Activated B cell treated with CpG ODN at 0.5 μM for 24 hours (primary cell): ENCODE results near the gene ULBP2. TPM values are rescaled to one million over a fixed set of nuclear protein-coding genes. Genes with fewer than 3 reads are reported as not detected.

Experiments used
- ATAC-seq: fragments of 200-7000 bp; cut with Tn5 transposase; one replicate; pipeline ENCODE4 v1.10.0; 2021; ENCODE audit warnings: low read depth, mild to moderate bottlenecking, moderate library complexity
- CTCF ChIA-PET: fragments of 350-600 bp; sonication (Branson Sonifier 250); formaldehyde crosslinking; loops from one replicate; lab custom pipeline; 2021; ENCODE audit warnings: antibody characterized with exemption; lab: Charles Lee
- POLR2A ChIA-PET: fragments of 350-600 bp; sonication (Branson Sonifier 250); formaldehyde crosslinking; loops from one replicate; lab custom pipeline; 2021; ENCODE audit warnings: antibody characterized with exemption; lab: Charles Lee
- DNase-seq: peaks from one replicate; pipeline ENCODE4 v3.0.0; 2022
- H3K27ac Mint-ChIP-seq: one replicate; pipeline ENCODE4 v1.8.0; 2020; ENCODE audit warnings: mixed read lengths
- H3K27me3 Mint-ChIP-seq: one replicate; pipeline ENCODE4 v1.8.0; 2021; ENCODE audit warnings: mixed read lengths
- H3K36me3 Mint-ChIP-seq: one replicate; pipeline ENCODE4 v1.8.0; 2021; ENCODE audit warnings: low read depth, mixed read lengths
- H3K4me1 Mint-ChIP-seq: one replicate; pipeline ENCODE4 v1.8.0; 2021; ENCODE audit warnings: mixed read lengths
- H3K4me3 Mint-ChIP-seq: one replicate; pipeline ENCODE4 v1.8.0; 2020; ENCODE audit warnings: mild to moderate bottlenecking, mixed read lengths
- H3K9me3 Mint-ChIP-seq: one replicate; pipeline ENCODE4 v1.8.0; 2020; ENCODE audit warnings: mixed read lengths
- intact Hi-C: fragments of 100-400 bp; cut with micrococcal nuclease; formaldehyde crosslinking; loops from one replicate; pipeline ENCODE4 v1.15.1; 2024
- total RNA-seq: library from RNA; stranded (reverse); gene quantifications from 2 replicates; pipeline ENCODE4 v1.2.3, GENCODE V29; 2022
- TF ChIP-seq, protein P1 (sequence below): fragments of 200-600 bp; IDR thresholded peaks from one replicate; pipeline ENCODE4 v1.8.0; 2022; ENCODE audit warnings: antibody characterized with exemption, mild to moderate bottlenecking

ULBP2 gene
- total RNA-seq, 1 donor from 2014 or later: 0.29 TPM

DNA sequence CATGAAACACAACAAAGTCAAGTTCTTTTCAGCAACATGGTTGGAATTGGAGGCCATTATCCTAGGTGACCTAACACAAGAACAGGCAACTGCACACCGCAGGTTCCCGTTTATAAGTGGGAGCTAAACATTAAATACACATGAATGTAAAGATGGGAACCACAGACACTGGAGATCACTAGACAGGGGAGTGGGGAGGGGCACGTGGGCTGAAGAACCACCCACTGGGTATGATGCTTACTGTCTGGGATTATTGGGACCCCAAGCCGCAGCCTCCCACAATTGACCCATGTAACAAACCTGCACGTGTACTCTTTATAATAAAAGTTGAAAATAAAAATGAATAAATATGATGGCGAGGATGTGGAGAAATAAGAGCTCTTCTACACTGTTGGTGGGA is 10.3 kb upstream of the ULBP2 start:
- H3K27me3 Mint-ChIP-seq: peaks cover 81% of the 10 kb centered on the region
- no peak overlapping the region for H3K4me3 Mint-ChIP-seq
- H3K27ac Mint-ChIP-seq: no peak overlapping the region
- intact Hi-C loops: no loop called here
- ChIA-PET CTCF (interaction anchor here (2.0 kb wide), 1 partner anchor 86 kb away, joined by 11 read pairs; no protein-coding TSS in a partner anchor), POLR2A (no interaction called here)
- ATAC-seq: no peak
- no peaks in the 10 kb centered on the region for H3K36me3 Mint-ChIP-seq
- no peak for DNase-seq
- peaks cover 5% of the 10 kb centered on the region for H3K4me1 Mint-ChIP-seq
- no peaks in the 10 kb centered on the region for H3K9me3 Mint-ChIP-seq
- TF ChIP-seq, protein P1, sequence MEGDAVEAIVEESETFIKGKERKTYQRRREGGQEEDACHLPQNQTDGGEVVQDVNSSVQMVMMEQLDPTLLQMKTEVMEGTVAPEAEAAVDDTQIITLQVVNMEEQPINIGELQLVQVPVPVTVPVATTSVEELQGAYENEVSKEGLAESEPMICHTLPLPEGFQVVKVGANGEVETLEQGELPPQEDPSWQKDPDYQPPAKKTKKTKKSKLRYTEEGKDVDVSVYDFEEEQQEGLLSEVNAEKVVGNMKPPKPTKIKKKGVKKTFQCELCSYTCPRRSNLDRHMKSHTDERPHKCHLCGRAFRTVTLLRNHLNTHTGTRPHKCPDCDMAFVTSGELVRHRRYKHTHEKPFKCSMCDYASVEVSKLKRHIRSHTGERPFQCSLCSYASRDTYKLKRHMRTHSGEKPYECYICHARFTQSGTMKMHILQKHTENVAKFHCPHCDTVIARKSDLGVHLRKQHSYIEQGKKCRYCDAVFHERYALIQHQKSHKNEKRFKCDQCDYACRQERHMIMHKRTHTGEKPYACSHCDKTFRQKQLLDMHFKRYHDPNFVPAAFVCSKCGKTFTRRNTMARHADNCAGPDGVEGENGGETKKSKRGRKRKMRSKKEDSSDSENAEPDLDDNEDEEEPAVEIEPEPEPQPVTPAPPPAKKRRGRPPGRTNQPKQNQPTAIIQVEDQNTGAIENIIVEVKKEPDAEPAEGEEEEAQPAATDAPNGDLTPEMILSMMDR: no peak

DNA sequence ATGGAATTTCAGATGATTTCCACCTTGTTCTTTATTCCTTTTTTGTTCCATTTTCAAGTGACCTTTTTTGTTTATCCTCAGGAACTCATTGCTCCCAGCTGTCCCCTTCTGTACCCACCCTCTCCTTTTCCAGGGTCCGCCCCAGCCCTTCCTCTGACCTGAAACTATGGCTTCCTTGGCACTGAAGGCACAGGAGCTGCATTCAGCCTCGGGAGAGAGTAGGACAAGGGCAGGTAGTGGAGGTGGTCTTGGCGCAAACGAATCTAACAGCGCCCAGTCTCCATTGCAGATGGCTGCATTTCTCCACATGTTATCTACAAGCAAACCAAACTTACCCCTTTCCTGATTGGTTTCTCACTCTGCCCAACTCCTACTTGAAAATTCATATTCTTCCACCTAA is 8.8 kb upstream of the ULBP2 start:
- POLR2A ChIA-PET: interaction anchor here (0.6 kb wide), 1 partner anchor 86 kb away, joined by 3 read pairs; no protein-coding TSS in a partner anchor
- intact Hi-C loops: no loop called here
- ATAC-seq: no peak

DNA sequence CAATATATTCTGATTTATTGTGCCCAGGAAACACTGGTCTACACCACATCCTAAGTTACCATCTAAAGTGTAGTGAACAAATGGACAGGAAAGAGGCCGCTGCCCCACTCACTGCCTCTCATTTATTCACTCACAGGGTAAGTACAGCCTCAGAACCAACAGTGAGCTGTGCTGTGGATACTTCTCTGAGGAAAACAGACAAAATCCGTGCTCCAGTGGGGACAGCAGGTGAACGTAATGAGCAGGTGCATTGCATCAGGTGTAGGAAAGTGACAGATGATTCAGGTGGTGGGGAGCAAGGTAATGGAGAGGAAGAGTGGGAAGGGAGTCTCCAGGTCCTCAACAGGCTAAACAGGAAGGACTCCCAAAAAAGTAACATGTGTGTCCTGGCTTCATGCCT is 8.4 kb upstream of the ULBP2 start:
- ChIA-PET POLR2A (interaction anchor here (0.6 kb wide), 1 partner anchor 86 kb away, joined by 3 read pairs; no protein-coding TSS in a partner anchor), CTCF (interaction anchor here (0.6 to 2.0 kb wide), 2 partner anchors 84 to 723 kb away, joined by 4 to 11 read pairs; no protein-coding TSS in a partner anchor)
- TF ChIP-seq, protein P1: no peak
- Mint-ChIP-seq H3K36me3 (no peaks in the 10 kb centered on the region), H3K9me3 (no peaks in the 10 kb centered on the region), H3K27ac (no peak overlapping the region), H3K27me3 (peaks cover 75% of the 10 kb centered on the region), H3K4me1 (peaks cover 13% of the 10 kb centered on the region), H3K4me3 (no peak overlapping the region)
- no peak for ATAC-seq
- DNase-seq: no peak
- intact Hi-C loops: no loop called here

More for the DNA sequence above, 8.8 kb upstream of the ULBP2 start:
- no peak for DNase-seq
- Mint-ChIP-seq H3K4me1 (peaks cover 9% of the 10 kb centered on the region), H3K4me3 (no peak overlapping the region), H3K9me3 (no peaks in the 10 kb centered on the region), H3K27ac (no peak overlapping the region), H3K27me3 (peaks cover 79% of the 10 kb centered on the region), H3K36me3 (no peaks in the 10 kb centered on the region)
- CTCF ChIA-PET: interaction anchor here (0.6 to 2.0 kb wide), 2 partner anchors 84 to 723 kb away, joined by 4 to 11 read pairs; no protein-coding TSS in a partner anchor
- TF ChIP-seq, protein P1: no peak

DNA sequence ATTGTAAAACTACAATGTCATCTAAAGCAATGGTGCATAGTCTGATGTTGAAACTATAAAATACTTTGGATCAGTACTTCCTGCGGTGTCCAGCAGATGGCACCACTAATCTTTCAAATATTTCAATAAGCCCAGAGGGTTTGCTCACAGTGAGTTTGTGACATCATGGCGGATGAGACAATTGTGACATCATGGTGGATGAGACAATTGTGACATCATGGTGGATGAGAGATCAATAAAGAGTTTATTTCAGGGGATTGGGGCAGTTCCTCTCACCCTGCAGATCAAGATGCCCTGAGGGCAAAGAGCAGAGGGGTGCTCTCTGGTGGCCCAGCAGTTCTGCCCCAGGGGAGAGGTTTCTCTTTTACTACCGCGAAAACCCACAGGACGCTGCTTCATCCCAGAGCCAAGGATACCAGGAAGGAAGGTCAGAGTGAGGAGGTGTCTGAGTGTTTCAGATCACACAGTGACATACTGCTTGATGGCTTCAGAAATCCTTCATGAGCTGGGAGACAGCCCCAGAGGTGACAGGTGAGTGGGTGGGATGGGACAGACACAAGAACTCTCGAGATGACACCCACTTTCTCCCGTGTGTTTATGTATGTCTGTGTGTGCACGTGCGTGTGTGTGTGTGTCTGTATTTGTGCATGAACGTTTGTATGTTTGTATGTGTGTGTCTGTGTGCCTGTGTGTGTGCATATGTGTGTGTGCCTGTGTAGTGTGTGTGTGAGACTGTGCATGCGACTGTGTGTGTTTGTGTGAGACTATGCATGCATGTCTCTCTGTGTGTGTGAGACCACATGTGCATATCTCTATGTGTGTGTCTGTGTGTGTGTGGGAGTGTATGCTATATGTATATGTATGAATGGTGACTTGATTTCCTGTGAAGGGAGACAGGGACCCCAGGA is 7.3 kb upstream of the ULBP2 start:
- TF ChIP-seq, protein P1: no peak
- Mint-ChIP-seq H3K4me3 (no peak overlapping the region), H3K27me3 (peaks cover 72% of the 10 kb centered on the region), H3K9me3 (no peaks in the 10 kb centered on the region), H3K36me3 (no peaks in the 10 kb centered on the region), H3K27ac (no peak overlapping the region), H3K4me1 (peaks cover 21% of the 10 kb centered on the region)
- intact Hi-C loops: loop anchor here (1.0 to 5.0 kb wide), 9 partner anchors 27 to 880 kb away; partner anchors contain the start of gene ULBP3
- DNase-seq (no peak), ATAC-seq (peak; percentile 33)
- ChIA-PET CTCF (interaction anchor here (0.6 to 2.8 kb wide), 3 partner anchors 9 to 85 kb away, joined by 3 to 27 read pairs (median 3); no protein-coding TSS in a partner anchor), POLR2A (interaction anchor here (0.7 kb wide), 1 partner anchor 81 kb away, joined by 4 read pairs; no protein-coding TSS in a partner anchor)

DNA sequence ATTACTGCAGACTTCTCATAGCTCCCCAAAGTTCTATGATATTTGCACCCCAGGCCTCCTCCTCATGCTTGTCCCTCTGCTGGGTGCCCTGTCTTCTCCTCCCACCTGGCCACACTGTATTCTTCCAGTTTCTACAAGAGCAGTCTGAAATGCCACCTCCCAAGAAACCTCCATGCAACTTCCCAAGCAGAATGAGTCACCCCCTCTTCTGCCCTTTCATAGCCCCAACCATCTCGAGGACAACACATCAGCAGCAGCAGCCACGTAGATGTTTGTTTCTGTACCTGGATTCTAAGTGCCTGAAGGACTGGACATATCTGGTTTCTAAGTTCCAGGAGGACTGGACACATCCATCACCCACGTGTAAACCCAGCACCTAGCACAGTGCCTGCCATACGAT is 6.6 kb upstream of the ULBP2 start:
- TF ChIP-seq, protein P1: no peak
- H3K4me1 Mint-ChIP-seq: peaks cover 27% of the 10 kb centered on the region
- ATAC-seq (no peak), DNase-seq (no peak)
- no peaks in the 10 kb centered on the region for H3K9me3 Mint-ChIP-seq
- CTCF ChIA-PET: interaction anchor here (0.6 to 2.8 kb wide), 3 partner anchors 10 to 84 kb away, joined by 3 to 27 read pairs (median 3); no protein-coding TSS in a partner anchor
- H3K36me3 Mint-ChIP-seq: no peaks in the 10 kb centered on the region
- POLR2A ChIA-PET: interaction anchor here (0.7 kb wide), 1 partner anchor 80 kb away, joined by 4 read pairs; no protein-coding TSS in a partner anchor
- no peak overlapping the region for H3K4me3 Mint-ChIP-seq
- intact Hi-C loops: loop anchor here (2.0 to 5.0 kb wide), 5 partner anchors 100 to 880 kb away; no protein-coding TSS in a partner anchor
- peak overlapping the region; percentile 25 for H3K27ac Mint-ChIP-seq
- H3K27me3 Mint-ChIP-seq: peaks cover 72% of the 10 kb centered on the region
